Smooth muscle cell (in vitro differentiated cells): ENCODE data around the gene CDK19. TPM values are rescaled to one million over a fixed set of nuclear protein-coding genes. Genes with fewer than 3 reads are reported as not detected.

ENCODE experiments used
- DNase-seq: peaks from one replicate; lab custom pipeline; 2025; ENCODE audit not compliant: unreplicated experiment; lab: John Stamatoyannopoulos, UW
- H2AFZ ChIP-seq: fragments of 200-600 bp; sonication (generic); 2 replicates; pipeline ENCODE4 v1.6.0; 2016; ENCODE audit warnings: antibody characterized with exemption, low read depth, mild to moderate bottlenecking
- H3F3A ChIP-seq: fragments of 200-600 bp; sonication (generic); 2 replicates; pipeline ENCODE4 v1.6.0; 2017; ENCODE audit warnings: antibody characterized with exemption, low read depth
- H3K27ac ChIP-seq: fragments of 200-600 bp; sonication (generic); 2 replicates; pipeline ENCODE4 v1.5.1; 2016; ENCODE audit warnings: low read depth, mild to moderate bottlenecking
- H3K27me3 ChIP-seq: fragments of 200-600 bp; sonication (generic); 2 replicates; pipeline ENCODE4 v1.6.1; 2016; ENCODE audit warnings: low read depth, mild to moderate bottlenecking
- H3K36me3 ChIP-seq: fragments of 200-600 bp; sonication (generic); 2 replicates; pipeline ENCODE4 v1.5.1; 2016; ENCODE audit warnings: low read depth
- H3K4me1 ChIP-seq: fragments of 200-600 bp; sonication (generic); 2 replicates; pipeline ENCODE4 v1.5.1; 2016; ENCODE audit warnings: low read depth
- H3K4me2 ChIP-seq: fragments of 200-600 bp; sonication (generic); 2 replicates; pipeline ENCODE4 v1.6.0; 2016; ENCODE audit warnings: mild to moderate bottlenecking
- H3K4me3 ChIP-seq: fragments of 200-600 bp; sonication (generic); 2 replicates; pipeline ENCODE4 v1.5.1; 2016; ENCODE audit warnings: mild to moderate bottlenecking
- H3K79me2 ChIP-seq: fragments of 200-600 bp; sonication (generic); 2 replicates; pipeline ENCODE4 v1.6.0; 2016; ENCODE audit warnings: low read depth, mild to moderate bottlenecking
- H3K9ac ChIP-seq: fragments of 200-600 bp; sonication (generic); 2 replicates; pipeline ENCODE4 v1.6.0; 2016; ENCODE audit warnings: low read depth
- H3K9me3 ChIP-seq: fragments of 200-600 bp; sonication (generic); replicated peaks from 2 replicates; pipeline ENCODE4 v1.5.1; 2016; ENCODE audit warnings: low read depth
- H4K20me1 ChIP-seq: fragments of 200-600 bp; sonication (generic); 2 replicates; pipeline ENCODE4 v1.6.0; 2016; ENCODE audit warnings: low read depth
- WGBS: methylation state at CpG from one replicate; pipeline ENCODE4 v1.1.7; 2016; ENCODE audit warnings: low lambda C conversion rate; 5-methylcytosine and 5-hydroxymethylcytosine counted together
- polyA plus RNA-seq: library from polyadenylated mRNA; unstranded; fragments of >200 nt; fragmentation: Nextera tagmentation; extraction: Ambion mirVana; gene quantifications from 2 replicates; pipeline ENCODE4 v1.2.1, GENCODE V29; 2016
- total RNA-seq: library from RNA; depleted of rRNA; stranded (reverse); fragments of >200 nt; gene quantifications from 2 replicates; pipeline ENCODE4 v1.2.3, GENCODE V29; 2014
- TF ChIP-seq, protein P1 (sequence below): fragments of 200-600 bp; sonication (generic); IDR thresholded peaks from 2 replicates; pipeline ENCODE4 v1.5.1; 2017; ENCODE audit warnings: borderline replicate concordance, mild to moderate bottlenecking, antibody characterized with exemption; ENCODE audit not compliant: insufficient read depth, poor library complexity, severe bottlenecking

CDK19 gene
- total and polyA plus RNA-seq, 2 experiments from 2014 or later, result 3.7 to 14.0 TPM

DNA sequence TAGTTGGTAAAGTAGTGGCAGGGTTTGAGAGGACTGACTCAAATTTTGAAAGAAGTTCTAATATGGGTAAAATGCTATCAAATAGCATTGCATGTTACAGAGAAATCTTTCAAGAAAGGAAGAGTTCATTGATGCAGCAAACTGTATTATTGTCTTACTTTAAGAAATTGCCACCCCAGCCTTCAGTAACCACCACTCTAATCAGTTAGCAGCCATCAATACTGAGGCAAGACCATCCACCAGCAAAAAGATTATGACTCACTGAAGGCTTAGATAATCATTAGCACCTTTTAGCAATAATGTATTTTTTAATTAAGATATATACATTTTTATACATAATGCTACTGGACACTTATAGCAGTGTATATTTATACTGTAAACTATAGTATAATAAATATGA lies 138.9 kb downstream of the CDK19 start:
- Histone ChIP-seq H3K36me3 (no peaks in the 10 kb centered on the region), H2AFZ (no peak overlapping the region), H3K4me1 (no peaks in the 10 kb centered on the region), H3K4me2 (no peak overlapping the region), H3K27ac (no peak overlapping the region), H3K9me3 (no peaks in the 10 kb centered on the region), H3K27me3 (no peaks in the 10 kb centered on the region), H3F3A (no peaks in the 10 kb centered on the region), H3K9ac (no peak overlapping the region), H3K4me3 (no peak overlapping the region), H4K20me1 (peaks cover 5% of the 10 kb centered on the region), H3K79me2 (no peaks in the 10 kb centered on the region)
- TF ChIP-seq, protein P1, sequence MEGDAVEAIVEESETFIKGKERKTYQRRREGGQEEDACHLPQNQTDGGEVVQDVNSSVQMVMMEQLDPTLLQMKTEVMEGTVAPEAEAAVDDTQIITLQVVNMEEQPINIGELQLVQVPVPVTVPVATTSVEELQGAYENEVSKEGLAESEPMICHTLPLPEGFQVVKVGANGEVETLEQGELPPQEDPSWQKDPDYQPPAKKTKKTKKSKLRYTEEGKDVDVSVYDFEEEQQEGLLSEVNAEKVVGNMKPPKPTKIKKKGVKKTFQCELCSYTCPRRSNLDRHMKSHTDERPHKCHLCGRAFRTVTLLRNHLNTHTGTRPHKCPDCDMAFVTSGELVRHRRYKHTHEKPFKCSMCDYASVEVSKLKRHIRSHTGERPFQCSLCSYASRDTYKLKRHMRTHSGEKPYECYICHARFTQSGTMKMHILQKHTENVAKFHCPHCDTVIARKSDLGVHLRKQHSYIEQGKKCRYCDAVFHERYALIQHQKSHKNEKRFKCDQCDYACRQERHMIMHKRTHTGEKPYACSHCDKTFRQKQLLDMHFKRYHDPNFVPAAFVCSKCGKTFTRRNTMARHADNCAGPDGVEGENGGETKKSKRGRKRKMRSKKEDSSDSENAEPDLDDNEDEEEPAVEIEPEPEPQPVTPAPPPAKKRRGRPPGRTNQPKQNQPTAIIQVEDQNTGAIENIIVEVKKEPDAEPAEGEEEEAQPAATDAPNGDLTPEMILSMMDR, result no peak
- no peak for DNase-seq

DNA sequence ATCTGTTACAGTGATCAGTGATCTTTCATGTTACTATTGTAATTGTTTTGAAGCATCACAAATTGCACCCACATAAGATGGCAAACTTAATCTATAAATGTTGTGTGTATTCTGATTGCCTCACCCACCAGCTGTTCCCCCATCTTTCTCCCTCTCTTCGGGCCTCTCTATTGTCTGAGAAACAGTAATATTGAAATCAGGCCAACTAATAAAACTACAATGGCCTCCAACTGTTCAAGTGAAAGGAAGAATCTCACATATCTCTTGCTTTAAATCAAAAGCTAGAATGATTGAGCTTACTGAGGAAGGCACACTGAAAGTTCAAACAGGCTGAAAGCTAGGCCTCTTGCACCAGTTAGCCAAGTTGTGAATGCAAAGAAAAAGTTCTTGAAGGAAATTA lies 141.2 kb downstream of the CDK19 start:
- H3K27me3 ChIP-seq, result no peaks in the 10 kb centered on the region
- no peaks in the 10 kb centered on the region for H3K4me1 ChIP-seq
- no peak overlapping the region for H3K27ac ChIP-seq
- TF ChIP-seq, protein P1, result no peak
- WGBS, result 97% methylated on average over 1 of the region's 1 CpG
- no peak overlapping the region for H3K4me3 ChIP-seq
- H3K36me3 ChIP-seq, result no peaks in the 10 kb centered on the region
- H4K20me1 ChIP-seq, result peaks cover 5% of the 10 kb centered on the region
- H3K9me3 ChIP-seq, result no peaks in the 10 kb centered on the region
- no peaks in the 10 kb centered on the region for H3K79me2 ChIP-seq
- no peak for DNase-seq
- no peak overlapping the region for H2AFZ ChIP-seq
- H3K9ac ChIP-seq, result no peak overlapping the region
- no peak overlapping the region for H3K4me2 ChIP-seq
- H3F3A ChIP-seq, result no peaks in the 10 kb centered on the region

GRCh38 chr6:110672122-110672521 lies 143.1 kb downstream of the CDK19 start:
- no peak overlapping the region for H3K9ac ChIP-seq
- no peaks in the 10 kb centered on the region for H3K27me3 ChIP-seq
- H3K9me3 ChIP-seq, result no peaks in the 10 kb centered on the region
- H3K4me2 ChIP-seq, result no peak overlapping the region
- no peak overlapping the region for H2AFZ ChIP-seq
- H4K20me1 ChIP-seq, result peaks cover 5% of the 10 kb centered on the region
- TF ChIP-seq, protein P1, result no peak
- WGBS, result 97% methylated on average over 2 of the region's 2 CpGs
- H3K4me3 ChIP-seq, result no peak overlapping the region
- no peaks in the 10 kb centered on the region for H3K4me1 ChIP-seq
- H3K36me3 ChIP-seq, result no peaks in the 10 kb centered on the region
- DNase-seq, result no peak
- H3K79me2 ChIP-seq, result no peaks in the 10 kb centered on the region
- H3F3A ChIP-seq, result no peaks in the 10 kb centered on the region
- no peak overlapping the region for H3K27ac ChIP-seq

GRCh38 chr6:110671447-110671846 lies 143.8 kb downstream of the CDK19 start:
- Histone ChIP-seq H3K27ac (no peak overlapping the region), H3K9ac (no peak overlapping the region), H4K20me1 (peaks cover 5% of the 10 kb centered on the region), H3K4me3 (no peak overlapping the region), H3K79me2 (no peaks in the 10 kb centered on the region), H3K4me1 (no peaks in the 10 kb centered on the region), H3K36me3 (no peaks in the 10 kb centered on the region), H3K27me3 (no peaks in the 10 kb centered on the region), H3K9me3 (no peaks in the 10 kb centered on the region), H3K4me2 (no peak overlapping the region), H2AFZ (no peak overlapping the region), H3F3A (no peaks in the 10 kb centered on the region)
- TF ChIP-seq, protein P1, result no peak
- DNase-seq, result no peak
